GM21717 (cell line): ENCODE results near the gene EPB41L5.
"Not testable (repeated sequence)": the region's sequence is repeated elsewhere in the genome, so short reads cannot be mapped to it uniquely, and the experiment has no call there.

Experiments
- ATAC-seq: cut with Tn5 transposase; IDR thresholded peaks from one replicate; pipeline ENCODE4 v1.9.1; 2021; ENCODE audit warnings: mild to moderate bottlenecking, moderate library complexity; ENCODE audit not compliant: unreplicated experiment

Gene EPB41L5

GRCh38 chr2:120094795-120095194 is 81.9 kb downstream of the EPB41L5 start:
- no peak for ATAC-seq

GRCh38 chr2:120100627-120101026 is 87.8 kb downstream of the EPB41L5 start:
- ATAC-seq, result no peak

GRCh38 chr2:120103723-120104467 is 91.0 kb downstream of the EPB41L5 start:
- ATAC-seq, result no peak

GRCh38 chr2:120104772-120105171 is 91.9 kb downstream of the EPB41L5 start:
- no peak for ATAC-seq

- peak; percentile 64 for ATAC-seq
Observed at GRCh38 chr2:120105360-120105759, 92.5 kb downstream of the EPB41L5 start.

GRCh38 chr2:120108049-120108448 is 95.2 kb downstream of the EPB41L5 start:
- ATAC-seq, result no peak

GRCh38 chr2:120108749-120109148 is 95.9 kb downstream of the EPB41L5 start:
- ATAC-seq, result no peak

GRCh38 chr2:120109186-120110061 is 96.5 kb downstream of the EPB41L5 start:
- ATAC-seq, result no peak

GRCh38 chr2:120110062-120110362 is 97.1 kb downstream of the EPB41L5 start:
- ATAC-seq, result no peak

GRCh38 chr2:120110507-120110906 is 97.6 kb downstream of the EPB41L5 start:
- no peak for ATAC-seq

GRCh38 chr2:120111193-120111592 is 98.3 kb downstream of the EPB41L5 start:
- no peak for ATAC-seq

GRCh38 chr2:120118018-120118417 is 105.1 kb downstream of the EPB41L5 start:
- no peak for ATAC-seq

GRCh38 chr2:120118471-120118870 is 105.6 kb downstream of the EPB41L5 start:
- no peak for ATAC-seq

- ATAC-seq, result not testable (repeated sequence)
Observed at GRCh38 chr2:120121337-120121736, 108.5 kb downstream of the EPB41L5 start.

GRCh38 chr2:120123090-120123489 is 110.2 kb downstream of the EPB41L5 start:
- ATAC-seq, result no peak

GRCh38 chr2:120125195-120125594 is 112.3 kb downstream of the EPB41L5 start:
- ATAC-seq, result no peak

- no peak for ATAC-seq
Observed at GRCh38 chr2:120128216-120128615, 115.3 kb downstream of the EPB41L5 start.

- ATAC-seq, result no peak
Observed at GRCh38 chr2:120132190-120132589, 119.3 kb downstream of the EPB41L5 start.

GRCh38 chr2:120132691-120133090 is 119.8 kb downstream of the EPB41L5 start:
- ATAC-seq, result no peak

- ATAC-seq, result no peak
Observed at GRCh38 chr2:120133572-120134244, 120.8 kb downstream of the EPB41L5 start.

- no peak for ATAC-seq
Observed at GRCh38 chr2:120134263-120134662, 121.4 kb downstream of the EPB41L5 start.

- not testable (repeated sequence) for ATAC-seq
Observed at GRCh38 chr2:120135013-120135412, 122.1 kb downstream of the EPB41L5 start.
